Measurements from ENCODE around the gene ANO1.

Gene ANO1

DNA sequence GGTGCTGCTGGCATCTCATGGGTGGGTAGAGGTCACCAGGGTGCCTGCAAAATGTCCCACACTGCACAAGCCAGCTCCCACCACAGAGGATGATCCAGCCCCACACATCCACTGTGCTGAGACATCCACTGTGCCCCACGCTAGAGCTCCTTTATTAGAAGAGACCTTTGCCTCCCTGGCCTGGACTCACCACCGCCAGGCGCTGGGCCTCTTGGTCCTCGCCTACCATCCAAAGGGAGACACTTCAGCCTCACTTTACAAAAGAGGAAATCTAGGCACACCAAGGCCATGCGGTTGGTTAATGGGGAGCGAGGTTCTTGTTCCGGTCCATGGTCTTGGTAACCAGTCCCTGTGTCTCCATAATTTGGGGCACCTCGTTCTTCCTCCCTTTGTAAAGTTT lies 3.4 kb upstream of the ANO1 start:
- no peaks in the 10 kb centered on the region for H3K36me3 ChIP-seq (ENCODE audit: control insufficient read depth, low read length)
- peaks cover 18% of the 10 kb centered on the region; the same call in 1 of the 2 replicates for H3K27me3 ChIP-seq (ENCODE audit: control insufficient read depth, low read length)
- H3K9me2 ChIP-seq (replicated peaks; ENCODE audit: control insufficient read depth, low read length), result no peaks in the 10 kb centered on the region
- no peaks in the 10 kb centered on the region for H3F3A ChIP-seq (ENCODE audit: control insufficient read depth, insufficient read depth)
- no peak overlapping the region for H3K27ac ChIP-seq (ENCODE audit: low read depth, low read length)
- H3K4me2 ChIP-seq (ENCODE audit: low read length), result no peak overlapping the region
- no peak for TF ChIP-seq EZH2phosphoT487 (IDR thresholded peaks at IDR 0.05; ENCODE audit: borderline replicate concordance, low read length)
- TF ChIP-seq, protein P1, sequence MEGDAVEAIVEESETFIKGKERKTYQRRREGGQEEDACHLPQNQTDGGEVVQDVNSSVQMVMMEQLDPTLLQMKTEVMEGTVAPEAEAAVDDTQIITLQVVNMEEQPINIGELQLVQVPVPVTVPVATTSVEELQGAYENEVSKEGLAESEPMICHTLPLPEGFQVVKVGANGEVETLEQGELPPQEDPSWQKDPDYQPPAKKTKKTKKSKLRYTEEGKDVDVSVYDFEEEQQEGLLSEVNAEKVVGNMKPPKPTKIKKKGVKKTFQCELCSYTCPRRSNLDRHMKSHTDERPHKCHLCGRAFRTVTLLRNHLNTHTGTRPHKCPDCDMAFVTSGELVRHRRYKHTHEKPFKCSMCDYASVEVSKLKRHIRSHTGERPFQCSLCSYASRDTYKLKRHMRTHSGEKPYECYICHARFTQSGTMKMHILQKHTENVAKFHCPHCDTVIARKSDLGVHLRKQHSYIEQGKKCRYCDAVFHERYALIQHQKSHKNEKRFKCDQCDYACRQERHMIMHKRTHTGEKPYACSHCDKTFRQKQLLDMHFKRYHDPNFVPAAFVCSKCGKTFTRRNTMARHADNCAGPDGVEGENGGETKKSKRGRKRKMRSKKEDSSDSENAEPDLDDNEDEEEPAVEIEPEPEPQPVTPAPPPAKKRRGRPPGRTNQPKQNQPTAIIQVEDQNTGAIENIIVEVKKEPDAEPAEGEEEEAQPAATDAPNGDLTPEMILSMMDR (IDR thresholded peaks at IDR 0.05; ENCODE audit: low read depth, low read length, poor library complexity, severe bottlenecking), result no peak
- no peaks in the 10 kb centered on the region for H3K9me3 ChIP-seq (ENCODE audit: control insufficient read depth, insufficient read depth, low read length)
- no peaks in the 10 kb centered on the region for H3K4me1 ChIP-seq (ENCODE audit: control insufficient read depth, low read length)
- H4K20me1 ChIP-seq (ENCODE audit: control insufficient read depth, insufficient read depth, low read depth, low read length), result no peaks in the 10 kb centered on the region
- no peak overlapping the region for H3K4me3 ChIP-seq (ENCODE audit: low read length)
- H3K79me2 ChIP-seq (ENCODE audit: control insufficient read depth, low read length), result no peaks in the 10 kb centered on the region

DNA sequence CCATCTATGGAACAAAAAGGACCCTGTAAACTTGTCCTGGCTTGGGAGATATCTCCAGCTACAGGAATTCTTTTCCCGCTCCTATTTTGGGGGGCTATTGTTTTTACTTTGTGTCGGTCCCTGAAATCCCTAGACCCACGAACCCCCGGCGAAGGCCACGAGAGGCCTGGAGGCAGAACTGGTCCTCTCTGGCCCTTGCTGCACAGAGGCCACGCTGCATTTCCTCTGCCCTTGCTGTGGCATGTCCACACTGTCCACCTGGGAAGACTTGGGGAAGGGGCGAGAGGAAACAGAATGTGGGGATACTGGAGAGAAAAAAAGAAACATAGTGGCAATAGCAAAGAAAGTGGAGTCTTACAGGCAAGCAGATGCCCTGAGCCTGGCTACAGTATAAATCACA lies 2.3 kb upstream of the ANO1 start:
- Histone ChIP-seq H3K4me2 (ENCODE audit: low read length) (no peak overlapping the region), H3K9me3 (ENCODE audit: control insufficient read depth, insufficient read depth, low read length) (no peaks in the 10 kb centered on the region), H3K27me3 (ENCODE audit: control insufficient read depth, low read length) (peaks cover 18% of the 10 kb centered on the region; the same call in 1 of the 2 replicates), H4K20me1 (ENCODE audit: control insufficient read depth, insufficient read depth, low read depth, low read length) (no peaks in the 10 kb centered on the region), H3K36me3 (ENCODE audit: control insufficient read depth, low read length) (no peaks in the 10 kb centered on the region), H3K27ac (ENCODE audit: low read depth, low read length) (no peak overlapping the region), H3K4me3 (ENCODE audit: low read length) (no peak overlapping the region), H3F3A (ENCODE audit: control insufficient read depth, insufficient read depth) (no peaks in the 10 kb centered on the region), H3K79me2 (ENCODE audit: control insufficient read depth, low read length) (no peaks in the 10 kb centered on the region), H3K9me2 (replicated peaks; ENCODE audit: control insufficient read depth, low read length) (no peaks in the 10 kb centered on the region), H3K4me1 (ENCODE audit: control insufficient read depth, low read length) (no peaks in the 10 kb centered on the region)
- no peak for TF ChIP-seq EZH2phosphoT487 (IDR thresholded peaks at IDR 0.05; ENCODE audit: borderline replicate concordance, low read length)
- TF ChIP-seq, protein P1 (IDR thresholded peaks at IDR 0.05; ENCODE audit: low read depth, low read length, poor library complexity, severe bottlenecking), result no peak

DNA sequence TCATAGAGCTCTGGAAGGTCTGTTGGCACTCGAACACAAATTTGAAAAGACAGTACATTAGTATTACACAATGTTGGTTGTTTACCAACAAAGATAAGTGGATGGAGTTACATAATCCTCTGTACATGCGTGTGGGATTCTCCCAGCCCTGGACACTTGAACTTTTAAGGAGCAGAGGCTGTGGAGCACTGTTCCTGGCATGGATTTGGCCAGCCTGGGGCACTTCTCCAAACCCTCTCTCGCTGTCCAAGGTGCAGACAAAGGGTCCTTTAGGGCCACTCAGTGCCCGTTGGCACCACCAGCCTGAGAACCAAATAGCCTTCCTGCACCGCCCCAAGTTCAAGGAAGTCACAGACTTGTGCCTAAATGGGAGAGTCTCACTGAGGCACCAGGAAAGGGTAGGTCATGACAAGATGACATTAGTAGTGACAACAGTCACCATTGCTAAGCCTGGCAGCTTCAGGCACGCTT lies 1.6 kb upstream of the ANO1 start:
- TF ChIP-seq, protein P1 (IDR thresholded peaks at IDR 0.05; ENCODE audit: low read depth, low read length, poor library complexity, severe bottlenecking), result no peak
- TF ChIP-seq EZH2phosphoT487 (IDR thresholded peaks at IDR 0.05; ENCODE audit: borderline replicate concordance, low read length), result no peak
- no peak overlapping the region for H3K27ac ChIP-seq (ENCODE audit: low read depth, low read length)
- no peak overlapping the region for H3K4me2 ChIP-seq (ENCODE audit: low read length)
- H3K4me3 ChIP-seq (ENCODE audit: low read length), result no peak overlapping the region
- no peaks in the 10 kb centered on the region for H3K36me3 ChIP-seq (ENCODE audit: control insufficient read depth, low read length)
- H3K4me1 ChIP-seq (ENCODE audit: control insufficient read depth, low read length), result no peaks in the 10 kb centered on the region
- no peaks in the 10 kb centered on the region for H3K79me2 ChIP-seq (ENCODE audit: control insufficient read depth, low read length)
- no peaks in the 10 kb centered on the region for H3F3A ChIP-seq (ENCODE audit: control insufficient read depth, insufficient read depth)
- H3K9me2 ChIP-seq (replicated peaks; ENCODE audit: control insufficient read depth, low read length), result no peaks in the 10 kb centered on the region
- H3K9me3 ChIP-seq (ENCODE audit: control insufficient read depth, insufficient read depth, low read length), result no peaks in the 10 kb centered on the region
- no peaks in the 10 kb centered on the region for H4K20me1 ChIP-seq (ENCODE audit: control insufficient read depth, insufficient read depth, low read depth, low read length)
- peaks cover 18% of the 10 kb centered on the region; the same call in 1 of the 2 replicates for H3K27me3 ChIP-seq (ENCODE audit: control insufficient read depth, low read length)
